ENCODE data around the gene LINC01488.

- TF ChIP-seq, protein P1, sequence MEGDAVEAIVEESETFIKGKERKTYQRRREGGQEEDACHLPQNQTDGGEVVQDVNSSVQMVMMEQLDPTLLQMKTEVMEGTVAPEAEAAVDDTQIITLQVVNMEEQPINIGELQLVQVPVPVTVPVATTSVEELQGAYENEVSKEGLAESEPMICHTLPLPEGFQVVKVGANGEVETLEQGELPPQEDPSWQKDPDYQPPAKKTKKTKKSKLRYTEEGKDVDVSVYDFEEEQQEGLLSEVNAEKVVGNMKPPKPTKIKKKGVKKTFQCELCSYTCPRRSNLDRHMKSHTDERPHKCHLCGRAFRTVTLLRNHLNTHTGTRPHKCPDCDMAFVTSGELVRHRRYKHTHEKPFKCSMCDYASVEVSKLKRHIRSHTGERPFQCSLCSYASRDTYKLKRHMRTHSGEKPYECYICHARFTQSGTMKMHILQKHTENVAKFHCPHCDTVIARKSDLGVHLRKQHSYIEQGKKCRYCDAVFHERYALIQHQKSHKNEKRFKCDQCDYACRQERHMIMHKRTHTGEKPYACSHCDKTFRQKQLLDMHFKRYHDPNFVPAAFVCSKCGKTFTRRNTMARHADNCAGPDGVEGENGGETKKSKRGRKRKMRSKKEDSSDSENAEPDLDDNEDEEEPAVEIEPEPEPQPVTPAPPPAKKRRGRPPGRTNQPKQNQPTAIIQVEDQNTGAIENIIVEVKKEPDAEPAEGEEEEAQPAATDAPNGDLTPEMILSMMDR (IDR thresholded peaks at IDR 0.05), result no peak
- no peak for TF ChIP-seq POLR2A (IDR thresholded peaks at IDR 0.05)
- TF ChIP-seq POLR2AphosphoS5 (IDR thresholded peaks at IDR 0.05), result no peak
These were observed 15.4 kb upstream of the LINC01488 start for GRCh38 chr11:69466039-69466438.

Measured in prostate gland (tissue), 2 donors.